Measurements from ENCODE around the gene FBXO9. TPM values are rescaled to one million over a fixed set of nuclear protein-coding genes. Genes with fewer than 3 reads are reported as not detected.

The FBXO9 gene
- total and polyA plus RNA-seq, 10 of the 15 experiments (the other 5 are each of a cell fraction or from before 2014, with no cell fraction given) = 9.9 to 68.9 (median 31.3) TPM

DNA sequence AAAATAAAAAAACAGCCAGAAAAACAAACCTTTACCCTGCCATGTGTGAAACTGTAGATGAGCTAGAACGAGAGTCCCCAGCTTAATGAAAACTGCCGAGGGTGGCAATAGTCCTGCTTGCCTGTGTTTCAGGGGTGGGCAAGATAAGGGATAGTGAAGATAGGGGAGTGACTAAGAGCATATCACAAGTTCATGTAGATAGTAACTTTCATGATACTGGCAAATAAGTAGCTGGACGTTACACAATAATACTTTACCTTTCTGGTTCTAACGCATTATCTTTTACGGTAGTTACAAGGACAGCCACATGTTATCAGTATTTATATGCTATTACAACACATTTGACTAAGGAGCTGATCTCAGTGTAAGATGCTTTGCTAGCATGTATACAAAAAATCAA, 9.3 kb upstream of the FBXO9 start (continued):
- TF ChIP-seq KAT2A (conservative IDR thresholded peaks at IDR 0.05; ENCODE audit: control insufficient read depth, low read depth, low read length) = no peak

- POLR2A ChIA-PET = interaction anchor here (1.1 to 1.4 kb wide), 2 partner anchors 9 kb away, joined by 3 read pairs; partner anchors contain the start of gene FBXO9
- WGBS (ENCODE audit: insufficient coverage, insufficient replicate concordance, low lambda C conversion rate, missing lambda C conversion rate) = 33% methylated on average over 3 of the region's 3 CpGs
- no peaks in the 10 kb centered on the region for H3K36me3 ChIP-seq (ENCODE audit: control insufficient read depth in 2 of 2, insufficient read depth in 2 of 2, low read length in 1 of 2)
- no peaks in the 10 kb centered on the region for H4K20me1 ChIP-seq (ENCODE audit: control insufficient read depth, insufficient read depth)
- RAD21 ChIA-PET (ENCODE audit: unreplicated experiment) = interaction anchor here (1.2 kb wide), 1 partner anchor 10 kb away, joined by 3 read pairs; no protein-coding TSS in a partner anchor
- peak; percentile 66 for ATAC-seq
- H3K9me3 ChIP-seq (replicated peaks; ENCODE audit: control insufficient read depth, insufficient read depth, low read length) = no peaks in the 10 kb centered on the region
- H2AFZ ChIP-seq (ENCODE audit: control insufficient read depth, low read depth, low read length) = no peak overlapping the region
- DNase-seq (ENCODE audit: low read depth, low spot score) = no peak
- intact Hi-C loops (cut with micrococcal nuclease; ENCODE audit: unreplicated experiment) = no loop called here
- no peaks in the 10 kb centered on the region; the same call in none of the 2 replicates for H3K79me2 ChIP-seq (ENCODE audit: control insufficient read depth, insufficient read depth, low read length)
- no peak overlapping the region for H3K4me3 ChIP-seq
- in situ Hi-C loops (cut with MboI) = no loop called here
- no peak overlapping the region for H3K27ac ChIP-seq (ENCODE audit: control insufficient read depth, insufficient read depth)
- no peaks in the 10 kb centered on the region for H3K4me1 ChIP-seq (ENCODE audit: control insufficient read depth, insufficient read depth, low read length)
- H3K9ac ChIP-seq (ENCODE audit: control insufficient read depth, insufficient read depth, low read length) = no peak overlapping the region
- FAIRE-seq = no peak
- SMC1A ChIA-PET (ENCODE audit: uncharacterized antibody, unreplicated experiment) = interaction anchor here (0.6 to 2.0 kb wide), 7 partner anchors 9 to 184 kb away, joined by 3 to 7 read pairs (median 3); partner anchors contain the start of gene GSTA4
- CTCF ChIA-PET = interaction anchor here (0.8 to 3.1 kb wide), 6 partner anchors 8 to 62 kb away, joined by 3 to 24 read pairs (median 4); partner anchors contain the start of gene GSTA4
- no peaks in the 10 kb centered on the region for H3K27me3 ChIP-seq (replicated peaks in 1 of 2; ENCODE audit: control insufficient read depth in 2 of 2, insufficient read depth in 2 of 2, low read length in 1 of 2)
- no TSS peak for BruUV-seq (replicated peaks)
- H3K4me2 ChIP-seq (ENCODE audit: control insufficient read depth, insufficient read depth) = no peak overlapping the region
- no peak for TF ChIP-seq ZBTB4 (CRISPR knock-in tag; IDR thresholded peaks at IDR 0.05)
- no peak for TF ChIP-seq ZZZ3 (IDR thresholded peaks at IDR 0.05; ENCODE audit: control insufficient read depth, insufficient read length, low read depth)
- TF ChIP-seq MXI1 (IDR thresholded peaks at IDR 0.05; ENCODE audit: low read depth, low read length) = no peak
- TF ChIP-seq NFYB (IDR thresholded peaks at IDR 0.05; ENCODE audit: insufficient read depth, low read depth, low read length) = no peak
- no peak for TF ChIP-seq FOXK2 (IDR thresholded peaks at IDR 0.05)
- TF ChIP-seq GATAD2B (conservative IDR thresholded peaks at IDR 0.05; ENCODE audit: low read depth) = no peak
- TF ChIP-seq FOS (IDR thresholded peaks at IDR 0.05; ENCODE audit: borderline replicate concordance, extremely low read depth, insufficient read length) = no peak
- TF ChIP-seq CREM (IDR thresholded peaks at IDR 0.05; ENCODE audit: low read depth) = no peak
- no peak for TF ChIP-seq HDAC6 (IDR thresholded peaks at IDR 0.05; ENCODE audit: unreplicated experiment)
- TF ChIP-seq, protein P1, sequence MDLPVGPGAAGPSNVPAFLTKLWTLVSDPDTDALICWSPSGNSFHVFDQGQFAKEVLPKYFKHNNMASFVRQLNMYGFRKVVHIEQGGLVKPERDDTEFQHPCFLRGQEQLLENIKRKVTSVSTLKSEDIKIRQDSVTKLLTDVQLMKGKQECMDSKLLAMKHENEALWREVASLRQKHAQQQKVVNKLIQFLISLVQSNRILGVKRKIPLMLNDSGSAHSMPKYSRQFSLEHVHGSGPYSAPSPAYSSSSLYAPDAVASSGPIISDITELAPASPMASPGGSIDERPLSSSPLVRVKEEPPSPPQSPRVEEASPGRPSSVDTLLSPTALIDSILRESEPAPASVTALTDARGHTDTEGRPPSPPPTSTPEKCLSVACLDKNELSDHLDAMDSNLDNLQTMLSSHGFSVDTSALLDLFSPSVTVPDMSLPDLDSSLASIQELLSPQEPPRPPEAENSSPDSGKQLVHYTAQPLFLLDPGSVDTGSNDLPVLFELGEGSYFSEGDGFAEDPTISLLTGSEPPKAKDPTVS (IDR thresholded peaks at IDR 0.05; ENCODE audit: low read depth, low read length) = no peak
- TF ChIP-seq MLLT1 (IDR thresholded peaks at IDR 0.05) = no peak
- no peak for TF ChIP-seq ZBED1 (IDR thresholded peaks at IDR 0.05; ENCODE audit: borderline replicate concordance)
- TF ChIP-seq CBX5 (IDR thresholded peaks at IDR 0.05; ENCODE audit: low read depth) = no peak
- no peak for TF ChIP-seq RAD21 (IDR thresholded peaks at IDR 0.05; ENCODE audit: insufficient read depth, low read depth, low read length)
- no peak for TF ChIP-seq ATF2 (IDR thresholded peaks at IDR 0.05; ENCODE audit: low read length)
Measured at GRCh38 chr6:53056273-53056672, 8.9 kb upstream of the FBXO9 start.
